Cardiac muscle cell (in vitro differentiated cells and primary cell): Measurements from ENCODE around the gene BBOF1. TPM values are rescaled to one million over a fixed set of nuclear protein-coding genes. Genes with fewer than 3 reads are reported as not detected.
"Not testable (repeated sequence)": the region's sequence is repeated elsewhere in the genome, so short reads cannot be mapped to it uniquely, and the experiment has no call there.

Source experiments
- DNase-seq, 2 donors: peaks; one replicate each; pipeline versions ENCODE4 v3.0.0 to v3.0.0-alpha.2; 2010 to 2017; ENCODE audit warnings: low read depth in 1 of 2, low spot score in 1 of 2
- H3K27ac ChIP-seq: fragments of 200-600 bp; sonication (generic); 2 replicates; pipeline ENCODE4 v1.5.1; 2016
- H3K27me3 ChIP-seq: fragments of 200-600 bp; sonication (generic); 2 replicates; pipeline ENCODE4 v1.6.0; 2016; ENCODE audit warnings: control low read depth
- H3K36me3 ChIP-seq: fragments of 200-600 bp; sonication (generic); 2 replicates; pipeline ENCODE4 v1.5.1; 2016; ENCODE audit warnings: control low read depth
- H3K4me1 ChIP-seq: fragments of 200-600 bp; sonication (generic); 2 replicates; pipeline ENCODE4 v1.8.1; 2017; ENCODE audit warnings: low read depth, mild to moderate bottlenecking, mixed run types
- H3K4me3 ChIP-seq: fragments of 200-600 bp; sonication (generic); 2 replicates; pipeline ENCODE4 v1.5.1; 2016; ENCODE audit warnings: mild to moderate bottlenecking
- H3K9me3 ChIP-seq: fragments of 200-600 bp; sonication (generic); 2 replicates; pipeline ENCODE4 v1.5.1; 2017; ENCODE audit warnings: low read depth, mild to moderate bottlenecking, control low read depth
- polyA plus RNA-seq: library from polyadenylated mRNA; unstranded; fragments of >200 nt; fragmentation: Nextera tagmentation; extraction: Ambion mirVana; gene quantifications from 2 replicates; pipeline ENCODE4 v1.2.1, GENCODE V29; 2016
- total RNA-seq: library from RNA; depleted of rRNA; stranded (reverse); fragments of >200 nt; gene quantifications from 2 replicates; pipeline ENCODE4 v1.2.3, GENCODE V29; 2016
- TF ChIP-seq, protein P1 (sequence below): IDR thresholded peaks from 2 replicates; pipeline ENCODE4 v1.5.1; 2012; ENCODE audit warnings: low read depth, mild to moderate bottlenecking, low read length

BBOF1 gene
- total and polyA plus RNA-seq, 2 experiments from 2014 or later = 6.1 to 7.6 TPM

DNA sequence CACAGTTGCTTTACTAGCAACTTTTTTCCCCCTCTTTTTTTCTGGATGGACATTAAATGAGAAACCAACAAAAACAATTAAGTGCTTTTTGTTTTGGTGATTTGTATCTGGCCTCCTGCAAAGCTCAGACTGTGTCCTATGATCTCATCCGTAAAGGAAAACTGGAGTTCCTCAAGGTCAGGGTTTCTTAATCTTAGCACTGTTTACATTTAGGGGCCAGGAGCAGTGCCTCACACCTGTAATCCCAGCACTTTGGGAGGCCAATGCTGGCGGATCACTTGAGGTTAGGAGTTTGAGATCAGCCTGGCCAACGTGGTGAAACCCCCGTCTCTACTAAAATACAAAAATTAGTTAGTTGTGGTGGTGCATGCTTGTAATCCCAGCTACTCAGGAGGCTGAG is 28.1 kb upstream of the BBOF1 start:
- TF ChIP-seq, protein P1, sequence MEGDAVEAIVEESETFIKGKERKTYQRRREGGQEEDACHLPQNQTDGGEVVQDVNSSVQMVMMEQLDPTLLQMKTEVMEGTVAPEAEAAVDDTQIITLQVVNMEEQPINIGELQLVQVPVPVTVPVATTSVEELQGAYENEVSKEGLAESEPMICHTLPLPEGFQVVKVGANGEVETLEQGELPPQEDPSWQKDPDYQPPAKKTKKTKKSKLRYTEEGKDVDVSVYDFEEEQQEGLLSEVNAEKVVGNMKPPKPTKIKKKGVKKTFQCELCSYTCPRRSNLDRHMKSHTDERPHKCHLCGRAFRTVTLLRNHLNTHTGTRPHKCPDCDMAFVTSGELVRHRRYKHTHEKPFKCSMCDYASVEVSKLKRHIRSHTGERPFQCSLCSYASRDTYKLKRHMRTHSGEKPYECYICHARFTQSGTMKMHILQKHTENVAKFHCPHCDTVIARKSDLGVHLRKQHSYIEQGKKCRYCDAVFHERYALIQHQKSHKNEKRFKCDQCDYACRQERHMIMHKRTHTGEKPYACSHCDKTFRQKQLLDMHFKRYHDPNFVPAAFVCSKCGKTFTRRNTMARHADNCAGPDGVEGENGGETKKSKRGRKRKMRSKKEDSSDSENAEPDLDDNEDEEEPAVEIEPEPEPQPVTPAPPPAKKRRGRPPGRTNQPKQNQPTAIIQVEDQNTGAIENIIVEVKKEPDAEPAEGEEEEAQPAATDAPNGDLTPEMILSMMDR = no peak
- Histone ChIP-seq H3K4me3 (no peak overlapping the region), H3K4me1 (no peaks in the 10 kb centered on the region), H3K9me3 (no peaks in the 10 kb centered on the region), H3K36me3 (no peaks in the 10 kb centered on the region), H3K27ac (no peak overlapping the region), H3K27me3 (no peaks in the 10 kb centered on the region)
- DNase-seq = no peak

DNA sequence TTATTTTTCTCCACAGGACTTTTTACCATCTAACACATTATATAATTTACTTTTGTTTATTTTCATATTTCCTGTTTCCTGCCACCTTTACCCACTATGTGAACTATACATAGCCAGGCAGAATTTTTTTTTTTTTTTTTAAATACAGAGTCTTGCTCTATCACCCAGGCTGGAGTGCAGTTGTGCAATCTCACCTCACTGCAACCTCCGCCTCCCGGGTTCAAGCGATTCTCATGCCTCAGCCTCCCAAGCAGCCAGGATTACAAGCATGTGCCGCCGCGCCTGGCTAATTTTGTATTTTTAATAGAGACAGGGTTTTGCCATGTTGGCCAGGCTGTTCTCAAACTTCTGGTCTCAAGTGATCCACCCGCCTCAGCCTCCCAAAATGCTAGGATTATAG is 24.2 kb upstream of the BBOF1 start:
- not testable (repeated sequence) for H3K4me3 ChIP-seq, DNase-seq, H3K9me3 ChIP-seq, H3K27ac ChIP-seq, H3K27me3 ChIP-seq, H3K4me1 ChIP-seq, H3K36me3 ChIP-seq

DNA sequence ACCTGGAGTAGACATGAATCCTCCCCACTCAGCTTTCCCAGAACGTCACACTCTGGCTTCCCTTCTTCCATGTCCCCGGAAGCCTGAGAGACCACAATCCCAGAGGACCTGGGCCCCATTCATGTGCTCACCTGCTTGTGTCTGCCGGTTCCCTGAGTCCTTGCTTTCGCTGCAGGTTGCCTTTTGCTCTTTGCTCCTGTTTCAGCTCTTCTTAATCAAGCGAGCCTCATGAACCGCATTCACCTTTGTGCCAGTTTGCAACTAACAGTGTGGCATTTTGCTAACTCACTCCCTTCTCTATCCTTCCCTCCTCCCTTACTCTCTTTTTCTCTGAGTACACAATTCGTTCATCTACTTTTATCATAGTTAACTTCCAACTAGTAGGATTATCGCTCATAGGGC is 23.2 kb upstream of the BBOF1 start:
- Histone ChIP-seq H3K4me3 (no peak overlapping the region), H3K36me3 (no peaks in the 10 kb centered on the region), H3K27me3 (no peaks in the 10 kb centered on the region), H3K27ac (no peak overlapping the region), H3K4me1 (no peaks in the 10 kb centered on the region), H3K9me3 (no peaks in the 10 kb centered on the region)
- TF ChIP-seq, protein P1 = no peak
- no peak for DNase-seq

GRCh38 chr14:73996731-73997107 is 22.4 kb upstream of the BBOF1 start:
- Histone ChIP-seq H3K4me1 (no peaks in the 10 kb centered on the region), H3K27ac (no peak overlapping the region), H3K4me3 (no peak overlapping the region), H3K36me3 (no peaks in the 10 kb centered on the region), H3K9me3 (no peaks in the 10 kb centered on the region), H3K27me3 (no peaks in the 10 kb centered on the region)
- no peak for DNase-seq
- TF ChIP-seq, protein P1 = no peak

DNA sequence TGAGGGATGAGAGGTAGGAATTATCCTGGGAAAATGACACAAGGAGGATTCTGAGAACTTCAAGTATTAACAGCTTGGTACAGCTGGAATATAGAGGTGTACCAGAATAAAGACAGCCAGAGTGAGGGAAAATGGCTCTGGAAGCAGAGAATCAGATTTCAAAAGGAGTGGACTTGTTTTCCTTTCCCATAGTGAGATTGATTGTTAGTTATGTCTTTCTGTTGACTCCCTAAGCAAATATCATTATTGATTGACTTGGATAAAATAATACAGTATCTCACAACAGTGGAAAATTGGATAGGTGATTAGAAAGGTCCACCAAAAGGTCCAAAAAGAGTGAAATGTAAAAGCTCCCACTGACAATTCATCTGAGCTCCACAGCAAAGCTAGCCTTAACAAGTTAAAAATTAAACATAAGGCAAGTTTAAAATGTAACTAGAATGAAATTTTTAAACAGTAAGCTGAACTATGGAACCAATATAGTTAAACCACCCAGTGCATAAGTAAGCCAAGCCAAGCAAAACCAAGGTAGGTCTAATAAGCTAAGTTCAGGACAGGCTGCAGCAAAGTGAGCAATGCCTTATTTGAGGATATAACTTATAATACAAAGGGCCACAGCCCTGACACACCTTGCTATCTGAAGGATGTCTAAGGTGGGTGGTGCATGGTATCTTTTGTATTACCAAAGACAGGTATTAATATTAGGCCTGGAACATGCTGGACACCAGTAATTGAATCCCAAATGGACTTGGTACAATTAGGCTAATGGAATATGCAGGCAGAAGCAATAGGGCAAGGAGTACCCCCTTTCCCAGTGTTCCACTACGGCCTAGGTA is 21.8 kb upstream of the BBOF1 start:
- Histone ChIP-seq H3K4me1 (no peaks in the 10 kb centered on the region), H3K27ac (no peak overlapping the region), H3K36me3 (no peaks in the 10 kb centered on the region), H3K9me3 (no peaks in the 10 kb centered on the region), H3K27me3 (no peaks in the 10 kb centered on the region), H3K4me3 (no peak overlapping the region)
- TF ChIP-seq, protein P1 = no peak
- DNase-seq = no peak

DNA sequence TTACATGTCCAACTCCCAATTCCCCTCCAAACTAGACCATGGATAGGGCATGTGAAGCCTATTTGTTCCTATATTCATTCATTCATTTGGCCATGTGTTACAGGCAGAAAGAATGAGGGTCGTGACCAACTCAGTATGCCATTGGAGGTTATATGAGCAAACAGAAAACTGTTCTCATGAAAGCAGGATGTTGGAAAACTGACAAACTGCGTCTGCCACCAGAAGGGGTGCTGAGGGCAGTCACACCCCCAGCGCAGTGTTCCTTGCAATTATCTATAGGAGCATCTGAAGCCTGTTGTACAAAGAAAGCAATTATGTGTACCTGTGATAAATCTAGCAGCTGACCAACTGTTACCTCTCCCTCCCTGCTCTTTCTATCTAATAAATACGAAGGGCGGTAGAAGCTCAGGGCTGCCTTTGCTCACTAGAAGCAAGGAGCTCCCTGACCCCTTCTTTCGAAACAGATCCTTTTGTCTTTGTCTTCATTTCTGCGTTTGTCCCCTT is 21.2 kb upstream of the BBOF1 start:
- TF ChIP-seq, protein P1 = no peak
- Histone ChIP-seq H3K27me3 (no peaks in the 10 kb centered on the region), H3K27ac (no peak overlapping the region), H3K4me1 (no peaks in the 10 kb centered on the region), H3K4me3 (no peak overlapping the region), H3K9me3 (no peaks in the 10 kb centered on the region), H3K36me3 (no peaks in the 10 kb centered on the region)
- no peak for DNase-seq
